Measurements from ENCODE around the gene EXOSC10.
"Not testable (repeated sequence)": the region's sequence is repeated elsewhere in the genome, so short reads cannot be mapped to it uniquely, and the experiment has no call there.

Gene EXOSC10

DNA sequence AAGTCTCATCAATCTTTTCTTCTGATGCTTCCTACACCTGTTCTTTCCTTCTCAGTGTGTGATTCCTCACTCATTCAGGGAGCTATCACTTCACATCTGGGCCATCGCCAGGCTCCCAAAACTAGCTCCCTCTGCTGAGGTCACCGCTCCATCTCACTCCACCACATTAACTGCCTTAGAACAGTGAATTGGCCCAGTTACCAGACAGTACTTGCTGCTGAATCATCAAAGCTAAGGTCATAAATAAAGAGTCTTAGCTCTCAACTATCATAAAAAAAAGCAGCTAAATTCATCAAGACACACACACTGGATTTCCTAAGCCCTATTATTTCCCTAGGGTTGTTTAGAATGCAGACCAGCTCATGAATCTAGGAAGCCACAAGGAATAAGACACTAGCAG lies 21.0 kb downstream of the EXOSC10 start:
- FAIRE-seq (no peak), DNase-seq (ENCODE audit: insufficient read length, low spot score) (no peak)
- no peak for TF ChIP-seq PAX5 (IDR thresholded peaks at IDR 0.05; ENCODE audit: insufficient read depth, low read length, severe bottlenecking)
- no peak for TF ChIP-seq TAF1 (IDR thresholded peaks at IDR 0.05; ENCODE audit: low read depth, low read length)
- TF ChIP-seq POLR2AphosphoS5 (IDR thresholded peaks at IDR 0.05; ENCODE audit: low read depth, low read length) = no peak
- TF ChIP-seq SPI1 (IDR thresholded peaks at IDR 0.05; ENCODE audit: low read depth, low read length) = no peak
- TF ChIP-seq POU2F2 (IDR thresholded peaks at IDR 0.05; ENCODE audit: low read depth, low read length) = no peak
- TF ChIP-seq POLR2A (IDR thresholded peaks at IDR 0.05; ENCODE audit: low read depth, low read length) = no peak

DNA sequence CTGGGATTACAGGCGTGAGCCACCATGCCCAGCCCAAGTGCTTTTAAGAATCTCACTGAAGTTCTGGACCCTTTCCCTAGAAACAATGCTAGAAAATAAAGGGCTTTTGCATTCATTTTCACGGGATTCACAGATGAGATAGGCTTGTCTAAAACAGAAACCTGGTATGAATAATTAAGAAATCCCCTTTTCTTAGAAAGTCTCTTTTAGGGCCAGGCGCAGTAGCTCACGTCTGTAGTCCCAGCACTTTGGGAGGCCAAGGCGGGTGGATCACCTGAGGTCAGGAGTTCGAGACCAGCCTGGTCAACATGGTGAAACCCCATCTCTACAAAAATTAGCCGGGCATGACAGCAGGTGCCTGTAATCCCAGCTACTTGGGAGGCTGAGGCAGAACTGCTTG lies 26.3 kb downstream of the EXOSC10 start:
- FAIRE-seq; DNase-seq (ENCODE audit: insufficient read length, low spot score): not testable (repeated sequence)

DNA sequence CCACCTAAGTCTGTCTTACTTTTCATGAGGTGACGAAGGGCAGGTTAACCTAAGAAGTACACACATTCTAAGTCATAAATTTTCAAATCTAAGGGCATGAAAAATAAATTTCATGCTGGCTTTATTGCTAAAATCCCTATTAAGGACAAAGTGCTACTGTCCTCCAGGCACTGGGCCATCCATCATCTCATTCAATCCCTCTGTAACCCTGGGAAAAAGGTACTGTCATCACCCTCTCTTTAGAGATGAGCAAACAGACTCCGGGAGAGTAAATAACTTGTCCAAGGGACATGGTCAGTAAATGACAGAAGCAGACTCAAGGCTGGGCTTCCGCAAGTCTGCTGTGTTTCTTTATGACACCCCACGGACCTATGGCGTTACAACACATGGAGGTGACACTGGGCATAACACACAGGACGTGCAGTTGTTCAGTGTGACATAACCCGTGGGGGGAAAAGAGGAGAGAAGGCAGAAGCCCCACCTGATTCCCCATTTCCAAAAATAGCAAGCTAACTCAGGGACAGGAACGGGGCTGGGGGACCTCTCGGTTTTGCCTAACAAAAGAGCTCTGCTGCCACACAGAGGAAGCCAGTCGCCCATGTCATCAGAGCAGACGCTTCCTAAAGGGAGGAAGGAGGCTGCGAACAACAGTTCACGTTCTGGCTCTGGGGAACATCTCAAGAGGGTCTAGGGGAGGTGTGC lies 27.3 kb downstream of the EXOSC10 start:
- DNase-seq (ENCODE audit: insufficient read length, low spot score) (no peak), FAIRE-seq (peak; percentile 28)
- TF ChIP-seq POLR2A (IDR thresholded peaks at IDR 0.05; ENCODE audit: low read depth, low read length) = no peak
- TF ChIP-seq POLR2AphosphoS5 (IDR thresholded peaks at IDR 0.05; ENCODE audit: low read depth, low read length) = no peak
- TF ChIP-seq POU2F2 (IDR thresholded peaks at IDR 0.05; ENCODE audit: low read depth, low read length) = no peak
- TF ChIP-seq PAX5 (IDR thresholded peaks at IDR 0.05; ENCODE audit: insufficient read depth, low read length, severe bottlenecking) = no peak
- TF ChIP-seq TAF1 (IDR thresholded peaks at IDR 0.05; ENCODE audit: low read depth, low read length) = no peak
- TF ChIP-seq SPI1 (IDR thresholded peaks at IDR 0.05; ENCODE audit: low read depth, low read length) = no peak

DNA sequence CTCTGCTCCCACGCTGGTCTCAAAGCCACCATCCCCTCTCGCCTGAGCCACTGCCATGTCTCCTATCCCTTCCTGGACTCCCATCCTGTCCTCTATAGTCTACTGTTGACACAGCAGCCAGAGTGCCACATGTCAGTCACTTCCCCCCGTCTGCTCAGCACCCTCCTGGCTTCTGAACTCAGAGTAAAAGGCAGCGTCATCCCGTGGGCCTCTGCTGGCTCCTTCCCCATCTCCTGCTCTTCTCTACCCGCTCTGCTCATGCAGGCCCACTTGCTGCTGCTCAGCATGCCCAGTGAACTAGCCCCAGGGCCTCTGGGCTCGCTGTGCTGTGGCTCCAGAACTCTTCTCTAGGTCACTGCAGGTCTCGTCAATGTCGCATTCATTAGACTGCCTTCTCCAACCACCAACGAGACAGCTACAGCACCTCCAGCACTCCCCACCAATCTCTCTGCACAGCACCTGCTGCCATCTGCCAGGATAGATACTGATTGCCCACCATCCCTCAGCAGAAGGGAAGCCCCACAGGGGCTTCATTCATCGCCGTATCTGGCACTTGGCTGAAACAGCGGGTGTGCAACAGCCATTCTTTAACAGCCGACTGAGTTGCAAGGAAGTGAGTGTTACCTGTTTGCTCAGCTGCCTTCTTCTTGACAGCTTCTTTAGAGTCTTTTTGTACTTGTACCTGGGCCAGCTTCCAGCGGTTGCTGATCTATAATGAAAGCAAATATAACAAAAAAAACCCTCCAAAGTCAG lies 28.0 kb downstream of the EXOSC10 start:
- no peak for DNase-seq (ENCODE audit: insufficient read length, low spot score)

DNA sequence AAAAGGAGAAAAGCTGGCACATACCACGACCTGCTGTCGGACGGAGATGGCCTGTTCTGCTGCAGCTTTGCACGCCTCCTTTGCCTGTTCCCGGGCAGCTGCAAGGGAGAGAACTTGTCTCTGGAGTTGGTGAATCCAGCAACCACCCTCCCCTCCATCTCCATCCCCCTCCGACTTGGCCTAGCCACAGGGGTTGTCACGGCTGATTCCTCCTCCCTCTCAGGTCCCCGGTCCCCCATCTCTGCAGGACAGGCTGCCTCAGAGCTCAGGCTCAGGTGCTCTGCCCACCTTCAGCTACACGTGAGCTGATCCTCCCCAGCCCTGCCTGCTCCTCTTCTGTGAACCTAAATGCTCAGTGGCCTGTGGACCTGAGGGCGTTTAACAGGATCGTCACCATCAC lies 28.8 kb downstream of the EXOSC10 start:
- no peak for TF ChIP-seq POU2F2 (IDR thresholded peaks at IDR 0.05; ENCODE audit: low read depth, low read length)
- no peak for TF ChIP-seq SPI1 (IDR thresholded peaks at IDR 0.05; ENCODE audit: low read depth, low read length)
- TF ChIP-seq POLR2A (IDR thresholded peaks at IDR 0.05; ENCODE audit: low read depth, low read length) = no peak
- TF ChIP-seq POLR2AphosphoS5 (IDR thresholded peaks at IDR 0.05; ENCODE audit: low read depth, low read length) = no peak
- TF ChIP-seq PAX5 (IDR thresholded peaks at IDR 0.05; ENCODE audit: insufficient read depth, low read length, severe bottlenecking) = no peak
- TF ChIP-seq TAF1 (IDR thresholded peaks at IDR 0.05; ENCODE audit: low read depth, low read length) = no peak
- DNase-seq (ENCODE audit: insufficient read length, low spot score) (no peak), FAIRE-seq (no peak)

More for the DNA sequence above, 28.0 kb downstream of the EXOSC10 start:
- TF ChIP-seq POU2F2 (IDR thresholded peaks at IDR 0.05; ENCODE audit: low read depth, low read length) = no peak
- no peak for TF ChIP-seq POLR2A (IDR thresholded peaks at IDR 0.05; ENCODE audit: low read depth, low read length)
- TF ChIP-seq PAX5 (IDR thresholded peaks at IDR 0.05; ENCODE audit: insufficient read depth, low read length, severe bottlenecking) = no peak
- TF ChIP-seq TAF1 (IDR thresholded peaks at IDR 0.05; ENCODE audit: low read depth, low read length) = no peak
- TF ChIP-seq SPI1 (IDR thresholded peaks at IDR 0.05; ENCODE audit: low read depth, low read length) = no peak
- TF ChIP-seq POLR2AphosphoS5 (IDR thresholded peaks at IDR 0.05; ENCODE audit: low read depth, low read length) = no peak
- no peak for FAIRE-seq

DNA sequence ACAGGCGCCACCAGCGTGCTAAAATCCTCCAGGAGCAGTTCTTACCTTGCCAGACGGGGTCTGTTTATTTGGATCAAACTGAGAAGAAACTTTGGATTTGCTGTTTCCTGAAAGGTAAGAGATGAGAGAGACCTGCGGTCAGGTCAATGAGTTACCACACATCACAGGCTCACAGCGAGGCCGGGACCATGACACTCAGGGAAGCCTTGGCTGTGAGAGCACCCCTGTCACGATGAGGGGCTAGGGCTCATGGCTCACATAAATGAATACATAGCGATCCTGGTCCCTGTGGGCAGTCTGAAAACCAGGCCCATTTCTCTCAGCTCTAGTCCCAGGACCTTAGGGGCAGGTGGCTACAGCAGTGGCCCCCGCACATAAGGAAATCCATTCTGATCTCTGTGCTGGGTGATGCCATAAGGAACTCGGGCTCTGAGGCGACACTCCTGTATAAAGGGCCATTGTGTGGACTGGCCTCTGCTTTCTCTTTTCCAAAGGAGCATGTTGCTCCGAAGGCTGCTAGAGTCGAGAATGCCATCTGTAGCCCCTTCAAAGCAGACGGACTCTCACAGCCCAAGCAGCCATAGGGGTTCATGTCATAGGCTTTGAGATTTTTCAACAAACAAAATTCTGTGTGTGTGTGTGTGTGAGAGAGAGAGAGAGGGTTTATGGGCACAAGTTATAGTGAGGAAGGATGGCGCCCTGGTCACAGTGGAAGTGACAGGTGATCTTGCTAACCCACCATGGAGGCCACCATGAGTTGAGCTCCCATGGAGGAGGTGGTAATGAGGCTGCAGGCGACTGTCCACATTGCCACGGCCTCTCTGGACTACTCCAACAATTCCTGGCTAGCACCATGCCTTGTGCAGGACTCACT lies 30.8 kb downstream of the EXOSC10 start:
- TF ChIP-seq POLR2A (IDR thresholded peaks at IDR 0.05; ENCODE audit: low read depth, low read length) = no peak
- no peak for TF ChIP-seq POU2F2 (IDR thresholded peaks at IDR 0.05; ENCODE audit: low read depth, low read length)
- no peak for TF ChIP-seq TAF1 (IDR thresholded peaks at IDR 0.05; ENCODE audit: low read depth, low read length)
- no peak for TF ChIP-seq SPI1 (IDR thresholded peaks at IDR 0.05; ENCODE audit: low read depth, low read length)
- no peak for TF ChIP-seq POLR2AphosphoS5 (IDR thresholded peaks at IDR 0.05; ENCODE audit: low read depth, low read length)
- TF ChIP-seq PAX5 (IDR thresholded peaks at IDR 0.05; ENCODE audit: insufficient read depth, low read length, severe bottlenecking) = no peak
- DNase-seq (ENCODE audit: insufficient read length, low spot score) (no peak), FAIRE-seq (no peak)

DNA sequence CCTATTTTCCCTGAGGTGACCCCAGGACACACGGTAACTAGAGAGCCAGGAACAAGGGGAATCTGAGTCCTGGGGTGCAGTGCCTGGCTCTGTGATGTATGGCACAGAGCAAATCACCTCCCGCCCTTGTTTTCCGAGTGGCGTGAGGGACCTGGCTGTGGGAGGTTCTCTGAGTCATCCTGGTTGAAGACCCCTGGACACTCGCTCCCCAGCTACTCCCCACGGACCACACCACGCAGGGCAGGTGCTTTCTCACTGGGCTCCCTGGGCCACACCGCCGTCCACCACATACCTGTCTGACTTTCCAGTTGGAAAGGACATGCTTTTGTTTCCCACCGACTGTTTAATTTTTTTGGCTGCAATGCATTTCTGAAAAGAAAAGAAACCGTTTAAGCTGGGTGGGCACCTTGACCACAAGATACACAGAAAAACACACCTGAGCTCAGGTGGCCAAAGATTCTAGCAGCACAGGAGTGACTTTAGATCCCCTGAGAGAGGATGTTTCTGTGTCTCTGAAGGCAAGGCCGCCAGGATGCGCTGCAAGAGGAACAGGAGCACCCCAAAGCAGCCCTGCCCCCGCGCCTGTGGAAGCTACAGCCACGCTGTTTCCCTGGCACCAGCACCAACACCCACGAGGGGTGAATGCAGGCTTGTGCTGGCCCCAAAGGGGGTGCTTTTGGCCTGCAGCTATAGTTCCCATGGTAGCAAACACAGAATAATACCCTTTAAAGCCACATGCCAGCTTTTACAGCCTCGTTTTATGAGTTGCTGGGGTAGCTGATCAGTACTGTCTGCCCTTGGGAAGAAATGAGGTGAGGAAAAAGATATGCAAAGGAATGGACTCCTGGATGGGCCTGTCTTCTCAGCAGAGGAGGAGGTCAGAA lies 31.7 kb downstream of the EXOSC10 start:
- DNase-seq (ENCODE audit: insufficient read length, low spot score) = no peak
- TF ChIP-seq PAX5 (IDR thresholded peaks at IDR 0.05; ENCODE audit: insufficient read depth, low read length, severe bottlenecking) (no peak), POLR2A (IDR thresholded peaks at IDR 0.05; ENCODE audit: low read depth, low read length) (no peak), SPI1 (IDR thresholded peaks at IDR 0.05; ENCODE audit: low read depth, low read length) (no peak), TAF1 (IDR thresholded peaks at IDR 0.05; ENCODE audit: low read depth, low read length) (no peak), POLR2AphosphoS5 (IDR thresholded peaks at IDR 0.05; ENCODE audit: low read depth, low read length) (no peak), POU2F2 (IDR thresholded peaks at IDR 0.05; ENCODE audit: low read depth, low read length) (no peak)
- no peak for FAIRE-seq

DNA sequence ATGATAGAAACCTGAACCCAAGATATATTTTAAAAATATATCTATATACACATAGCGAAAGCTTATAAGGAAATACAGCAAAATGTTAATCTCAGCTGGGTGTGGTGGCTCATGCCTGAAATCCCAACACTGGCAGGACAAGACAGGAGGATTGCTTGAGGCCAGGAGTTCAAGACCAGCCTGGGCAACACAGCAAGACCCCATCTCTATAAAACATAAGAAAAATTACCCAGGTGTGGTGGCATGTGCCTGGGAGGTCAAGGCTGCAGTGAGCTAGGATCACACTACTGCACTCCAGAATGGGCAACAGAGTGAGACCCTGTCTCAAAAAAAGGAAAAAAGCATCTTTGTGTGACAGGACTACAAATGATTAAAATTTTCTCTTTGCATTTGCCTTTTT lies 33.9 kb downstream of the EXOSC10 start:
- DNase-seq (ENCODE audit: insufficient read length, low spot score) = no peak
- no peak for FAIRE-seq
- TF ChIP-seq TAF1 (IDR thresholded peaks at IDR 0.05; ENCODE audit: low read depth, low read length) = no peak
- no peak for TF ChIP-seq POLR2AphosphoS5 (IDR thresholded peaks at IDR 0.05; ENCODE audit: low read depth, low read length)
- TF ChIP-seq PAX5 (IDR thresholded peaks at IDR 0.05; ENCODE audit: insufficient read depth, low read length, severe bottlenecking) = no peak
- no peak for TF ChIP-seq POLR2A (IDR thresholded peaks at IDR 0.05; ENCODE audit: low read depth, low read length)
- TF ChIP-seq SPI1 (IDR thresholded peaks at IDR 0.05; ENCODE audit: low read depth, low read length) = no peak
- no peak for TF ChIP-seq POU2F2 (IDR thresholded peaks at IDR 0.05; ENCODE audit: low read depth, low read length)

Data from GM12891 (cell line).